Stimulated activated CD8-positive, alpha-beta memory T cell treated with anti-CD3 and anti-CD28 coated beads, Interleukin-4, amount 100 ng/mL, for 4 hours (primary cell): ENCODE results near the gene SERINC3.

Source experiments
- DNase-seq, 2 donors: peaks; one replicate each; pipeline ENCODE4 v3.0.0-alpha.2; 2020; ENCODE audit warnings: low read depth in 2 of 2, low spot score in 1 of 2

SERINC3 gene

GRCh38 chr20:44533928-44534327 lies 12.1 kb upstream of the SERINC3 start:
- no peak for DNase-seq

- DNase-seq, result no peak
Measured at GRCh38 chr20:44532981-44533331, 11.1 kb upstream of the SERINC3 start.

GRCh38 chr20:44532259-44532980 lies 10.6 kb upstream of the SERINC3 start:
- DNase-seq, result no peak

GRCh38 chr20:44528309-44528708 lies 6.4 kb upstream of the SERINC3 start:
- DNase-seq, result no peak

GRCh38 chr20:44527716-44528199 lies 5.9 kb upstream of the SERINC3 start:
- DNase-seq, result no peak

- no peak for DNase-seq
Measured at GRCh38 chr20:44526129-44526528, 4.3 kb upstream of the SERINC3 start.

GRCh38 chr20:44523746-44524145 lies 1.9 kb upstream of the SERINC3 start:
- DNase-seq, result no peak

- DNase-seq, result no peak
Measured at GRCh38 chr20:44522841-44523240, 971 bp upstream of the SERINC3 start.

- DNase-seq, result no peak
Measured at GRCh38 chr20:44520881-44521280, 989 bp downstream of the SERINC3 start.

- DNase-seq, result no peak
Measured at GRCh38 chr20:44518248-44518647, 3.6 kb downstream of the SERINC3 start.

- no peak for DNase-seq
Measured at GRCh38 chr20:44517454-44517853, 4.4 kb downstream of the SERINC3 start.

- no peak for DNase-seq
Measured at GRCh38 chr20:44516491-44516890, 5.4 kb downstream of the SERINC3 start.

GRCh38 chr20:44513871-44514270 lies 8.0 kb downstream of the SERINC3 start:
- no peak for DNase-seq

GRCh38 chr20:44509762-44510161 lies 12.1 kb downstream of the SERINC3 start:
- no peak for DNase-seq

GRCh38 chr20:44504402-44505307 lies 17.2 kb downstream of the SERINC3 start:
- no peak for DNase-seq

GRCh38 chr20:44502968-44503367 lies 18.9 kb downstream of the SERINC3 start:
- no peak for DNase-seq

- no peak for DNase-seq
Measured at GRCh38 chr20:44501448-44501847, 20.4 kb downstream of the SERINC3 start.

- no peak for DNase-seq
Measured at GRCh38 chr20:44500221-44500620, 21.6 kb downstream of the SERINC3 start.

GRCh38 chr20:44497761-44498160 lies 24.1 kb downstream of the SERINC3 start:
- no peak for DNase-seq

GRCh38 chr20:44496976-44497375 lies 24.9 kb downstream of the SERINC3 start:
- DNase-seq, result no peak

- no peak for DNase-seq
Measured at GRCh38 chr20:44495802-44496481, 25.9 kb downstream of the SERINC3 start.

GRCh38 chr20:44495257-44495656 lies 26.6 kb downstream of the SERINC3 start:
- DNase-seq, result no peak
